Embryonic facial prominence (tissue), 1 donor: Measurements from ENCODE around the gene ELMOD1.
"Not testable (repeated sequence)": the region's sequence is repeated elsewhere in the genome, so short reads cannot be mapped to it uniquely, and the experiment has no call there.

Experiments
- DNase-seq: peaks from one replicate; pipeline ENCODE4 v3.0.0-alpha.2; 2016; ENCODE audit errors: extremely low spot score

The ELMOD1 gene

GRCh38 chr11:107590460-107591377 is at the start of gene ELMOD1:
Gene ELMOD1, plus strand, starts transcription at chr11:107591147. Its CDS starts 27,043 bp downstream, at chr11:107618190.
- no peak for DNase-seq

GRCh38 chr11:107545101-107545514 is 45.8 kb upstream of the ELMOD1 start:
- no peak for DNase-seq

GRCh38 chr11:107547961-107548360 is 43.0 kb upstream of the ELMOD1 start:
- DNase-seq = no peak

GRCh38 chr11:107549253-107549953 is 41.5 kb upstream of the ELMOD1 start:
- DNase-seq = peak; percentile 35

GRCh38 chr11:107549954-107550285 is 41.0 kb upstream of the ELMOD1 start:
- DNase-seq = no peak

GRCh38 chr11:107550304-107550703 is 40.6 kb upstream of the ELMOD1 start:
- no peak for DNase-seq

GRCh38 chr11:107561688-107562087 is 29.3 kb upstream of the ELMOD1 start:
- DNase-seq = no peak

GRCh38 chr11:107562647-107563208 is 28.2 kb upstream of the ELMOD1 start:
- DNase-seq = no peak

GRCh38 chr11:107563702-107564101 is 27.2 kb upstream of the ELMOD1 start:
- DNase-seq = no peak

GRCh38 chr11:107564877-107565218 is 26.1 kb upstream of the ELMOD1 start:
- DNase-seq = no peak

- peak; percentile 47 for DNase-seq
These were observed 25.6 kb upstream of the ELMOD1 start, which contains the start of gene ALKBH8 for GRCh38 chr11:107565219-107565937. Gene ALKBH8, minus strand, starts transcription at chr11:107565735. Its CDS starts 4,842 bp downstream, at chr11:107560893.

- not testable (repeated sequence) for DNase-seq
These were observed 24.9 kb upstream of the ELMOD1 start for GRCh38 chr11:107565955-107566501.

GRCh38 chr11:107566569-107566968 is 24.4 kb upstream of the ELMOD1 start:
- no peak for DNase-seq

- DNase-seq = no peak
These were observed 23.1 kb upstream of the ELMOD1 start for GRCh38 chr11:107567739-107568335.

- no peak for DNase-seq
These were observed 20.9 kb upstream of the ELMOD1 start for GRCh38 chr11:107570015-107570414.

- no peak for DNase-seq
These were observed 17.5 kb upstream of the ELMOD1 start for GRCh38 chr11:107573438-107573837.

GRCh38 chr11:107576497-107577345 is 14.2 kb upstream of the ELMOD1 start:
- DNase-seq = not testable (repeated sequence)

GRCh38 chr11:107577346-107577711 is 13.6 kb upstream of the ELMOD1 start:
- DNase-seq = no peak

GRCh38 chr11:107579169-107579568 is 11.8 kb upstream of the ELMOD1 start:
- DNase-seq = not testable (repeated sequence)

GRCh38 chr11:107581147-107581546 is 9.8 kb upstream of the ELMOD1 start:
- DNase-seq = no peak
